Common myeloid progenitor, CD34-positive (primary cell): ENCODE measurements around the gene PNCK.

Experiments
- CTCF ChIA-PET: fragments of 350-600 bp; sonication (Branson Sonifier 250); formaldehyde crosslinking; loops from one replicate; lab custom pipeline; 2021; ENCODE audit warnings: antibody characterized with exemption; lab: Charles Lee
- POLR2A ChIA-PET: fragments of 350-600 bp; sonication (Branson Sonifier 250); formaldehyde crosslinking; loops from one replicate; lab custom pipeline; 2021; ENCODE audit warnings: antibody characterized with exemption; lab: Charles Lee
- DNase-seq, 3 donors: peaks; one replicate each; pipeline versions ENCODE4 v3.0.0 to v3.0.0-alpha.2; 2013
- H3K27ac ChIP-seq, 2 experiments: 1 replicate in 1 of 2; 2 replicates in 1 of 2; pipeline ENCODE4 v1.7.0; 2013; ENCODE audit warnings: inconsistent platforms in 2 of 2, low read length in 2 of 2, mild to moderate bottlenecking in 2 of 2, low read depth in 1 of 2, moderate library complexity in 1 of 2; ENCODE audit not compliant: severe bottlenecking in 2 of 2, insufficient read depth in 1 of 2, poor library complexity in 1 of 2
- H3K27me3 ChIP-seq, 5 experiments: replicated peaks in 2 of 5; 1 replicate in 3 of 5; 2 replicates in 2 of 5; pipeline versions ENCODE4 v1.6.1 to v1.7.0; 2013; ENCODE audit warnings: low read length in 4 of 5, mild to moderate bottlenecking in 2 of 5, moderate library complexity in 2 of 5, inconsistent platforms in 1 of 5; ENCODE audit not compliant: insufficient read depth in 5 of 5, control insufficient read depth in 4 of 5
- H3K36me3 ChIP-seq, 4 experiments: 1 replicate in 2 of 4; 2 replicates in 2 of 4; pipeline versions ENCODE4 v1.6.1 to v1.7.0; 2013; ENCODE audit warnings: low read length in 3 of 4, control low read depth in 1 of 4, mild to moderate bottlenecking in 1 of 4; ENCODE audit not compliant: control insufficient read depth in 4 of 4, insufficient read depth in 4 of 4
- H3K4me1 ChIP-seq, 4 experiments: 1 replicate in 3 of 4; 2 replicates in 1 of 4; pipeline versions ENCODE4 v1.6.1 to v1.7.1; 2013; ENCODE audit warnings: low read length in 3 of 4, mild to moderate bottlenecking in 3 of 4, control low read depth in 1 of 4, inconsistent platforms in 1 of 4, moderate library complexity in 1 of 4; ENCODE audit not compliant: control insufficient read depth in 4 of 4, insufficient read depth in 4 of 4; ENCODE audit errors: control extremely low read depth in 1 of 4
- H3K4me3 ChIP-seq, 7 experiments: 1 replicate in 4 of 7; 2 replicates in 3 of 7; pipeline versions ENCODE4 v1.5.1 to v1.7.0; 2013; ENCODE audit warnings: mild to moderate bottlenecking in 7 of 7, low read length in 6 of 7, moderate library complexity in 6 of 7, inconsistent platforms in 2 of 7, low read depth in 2 of 7, control low read depth in 1 of 7; ENCODE audit not compliant: insufficient read depth in 4 of 7, control insufficient read depth in 1 of 7; ENCODE audit errors: extremely low read depth in 1 of 7
- H3K9me3 ChIP-seq, 5 experiments: 1 replicate in 4 of 5; 2 replicates in 1 of 5; pipeline versions ENCODE4 v1.6.1 to v1.7.1; 2013; ENCODE audit warnings: low read length in 4 of 5, mild to moderate bottlenecking in 2 of 5, inconsistent platforms in 1 of 5, low read depth in 1 of 5, moderate library complexity in 1 of 5; ENCODE audit not compliant: control insufficient read depth in 4 of 5, insufficient read depth in 2 of 5; ENCODE audit errors: control extremely low read depth in 1 of 5
- WGBS: methylation state at CpG from one replicate; pipeline ENCODE4 v1.1.5; 2013; ENCODE audit not compliant: insufficient coverage; 5-methylcytosine and 5-hydroxymethylcytosine counted together

PNCK gene

GRCh38 chrX:153633607-153634180 is 39.9 kb downstream of the PNCK start:
- H3K9me3 ChIP-seq, result peaks cover 0 to 8% (median 2%) of the 10 kb centered on the region in 5 experiments
- H3K4me1 ChIP-seq, result no peaks in the 10 kb centered on the region
- no peak overlapping the region for H3K27ac ChIP-seq
- no peak for DNase-seq
- POLR2A ChIA-PET, result no interaction called here
- CTCF ChIA-PET, result no interaction called here
- H3K4me3 ChIP-seq, result no peak overlapping the region
- peaks cover 0 to 20% (median 0%) of the 10 kb centered on the region in 5 experiments for H3K27me3 ChIP-seq
- no peaks in the 10 kb centered on the region for H3K36me3 ChIP-seq
- WGBS, result 96% methylated on average over 14 of the region's 15 CpGs

GRCh38 chrX:153633048-153633447 is 40.6 kb downstream of the PNCK start:
- Histone ChIP-seq H3K4me1 (peaks cover 0 to 2% (median under 1%) of the 10 kb centered on the region in 4 experiments), H3K9me3 (peaks cover 0 to 8% (median 2%) of the 10 kb centered on the region in 5 experiments), H3K27ac (no peak overlapping the region), H3K27me3 (peaks cover 0 to 17% (median 0%) of the 10 kb centered on the region in 5 experiments), H3K4me3 (no peak overlapping the region), H3K36me3 (no peaks in the 10 kb centered on the region)
- WGBS, result 94% methylated on average over 11 of the region's 14 CpGs
- ChIA-PET POLR2A (no interaction called here), CTCF (interaction anchor here (1.3 kb wide), 1 partner anchor 11 kb away, joined by 5 read pairs; no protein-coding TSS in a partner anchor)
- DNase-seq, result no peak

GRCh38 chrX:153632595-153632946 is 41.0 kb downstream of the PNCK start:
- POLR2A ChIA-PET, result no interaction called here
- Histone ChIP-seq H3K4me3 (no peak overlapping the region), H3K4me1 (peaks cover 0 to 7% (median 3%) of the 10 kb centered on the region in 4 experiments), H3K36me3 (no peaks in the 10 kb centered on the region), H3K27me3 (peaks cover 0 to 15% (median 0%) of the 10 kb centered on the region in 5 experiments), H3K9me3 (peaks cover 0 to 8% (median 2%) of the 10 kb centered on the region in 5 experiments), H3K27ac (no peak overlapping the region)
- CTCF ChIA-PET, result interaction anchor here (1.3 to 3.4 kb wide), 2 partner anchors 8 to 12 kb away, joined by 5 to 18 read pairs; no protein-coding TSS in a partner anchor
- DNase-seq, result no peak
- 88% methylated on average over 7 of the region's 7 CpGs for WGBS

GRCh38 chrX:153631907-153632594 is 41.6 kb downstream of the PNCK start:
- CTCF ChIA-PET, result interaction anchor here (0.7 to 3.4 kb wide), 6 partner anchors 8 to 30 kb away, joined by 3 to 18 read pairs (median 4); partner anchors contain the start of gene DUSP9
- DNase-seq, result no peak
- Histone ChIP-seq H3K27me3 (peaks cover 0 to 15% (median 0%) of the 10 kb centered on the region in 5 experiments), H3K9me3 (peaks cover 0 to 8% (median 2%) of the 10 kb centered on the region in 5 experiments), H3K27ac (no peak overlapping the region), H3K36me3 (no peaks in the 10 kb centered on the region), H3K4me1 (peaks cover 0 to 10% (median 4%) of the 10 kb centered on the region in 4 experiments), H3K4me3 (no peak overlapping the region)
- POLR2A ChIA-PET, result no interaction called here
- 95% methylated on average over 15 of the region's 19 CpGs for WGBS

GRCh38 chrX:153631346-153631745 is 42.3 kb downstream of the PNCK start:
- H3K4me1 ChIP-seq, result peaks cover 0 to 10% (median 4%) of the 10 kb centered on the region in 4 experiments
- DNase-seq, result no peak
- H3K36me3 ChIP-seq, result no peaks in the 10 kb centered on the region
- no peak overlapping the region for H3K4me3 ChIP-seq
- H3K27me3 ChIP-seq, result peaks cover 0 to 10% (median 0%) of the 10 kb centered on the region in 5 experiments
- no peak overlapping the region for H3K27ac ChIP-seq
- 94% methylated on average over 2 of the region's 2 CpGs for WGBS
- CTCF ChIA-PET, result interaction anchor here (0.9 to 3.4 kb wide), 4 partner anchors 9 to 29 kb away, joined by 3 to 18 read pairs (median 4); partner anchors contain the start of gene DUSP9
- peaks cover 0 to 8% (median 2%) of the 10 kb centered on the region in 5 experiments for H3K9me3 ChIP-seq
- POLR2A ChIA-PET, result no interaction called here

GRCh38 chrX:153628665-153629064 is 44.9 kb downstream of the PNCK start:
- H3K4me1 ChIP-seq, result peaks cover 0 to 10% (median 4%) of the 10 kb centered on the region in 4 experiments
- 87% methylated on average over 10 of the region's 12 CpGs for WGBS
- H3K36me3 ChIP-seq, result no peaks in the 10 kb centered on the region
- ChIA-PET CTCF (interaction anchor here (1.4 kb wide), 1 partner anchor 38 kb away, joined by 3 read pairs; no protein-coding TSS in a partner anchor), POLR2A (no interaction called here)
- H3K4me3 ChIP-seq, result no peak overlapping the region
- H3K27ac ChIP-seq, result no peak overlapping the region
- H3K27me3 ChIP-seq, result peaks cover 0 to 8% (median 0%) of the 10 kb centered on the region in 5 experiments
- DNase-seq, result no peak
- peaks cover 0 to 8% (median 2%) of the 10 kb centered on the region in 5 experiments for H3K9me3 ChIP-seq
